ENCODE data around the gene PPP1R2C.
A peak's percentile ranks its signal among the peaks of the same experiment; 100 is the strongest.

Gene PPP1R2C

GRCh38 chrX:42748067-42748850, 29.7 kb downstream of the PPP1R2C start:
- DNase-seq: no peak

GRCh38 chrX:42746606-42747005, 31.4 kb downstream of the PPP1R2C start:
- DNase-seq: peak; percentile 5

- DNase-seq: no peak
These were observed 37.5 kb downstream of the PPP1R2C start for GRCh38 chrX:42740456-42740855.

- peak; percentile 54 for DNase-seq
These were observed 38.2 kb downstream of the PPP1R2C start for GRCh38 chrX:42739741-42740140.

- DNase-seq: peak; percentile 67
These were observed 38.7 kb downstream of the PPP1R2C start for GRCh38 chrX:42739258-42739657.

- no peak for DNase-seq
These were observed 39.4 kb downstream of the PPP1R2C start for GRCh38 chrX:42738552-42738951.

GRCh38 chrX:42735250-42735649, 42.7 kb downstream of the PPP1R2C start:
- no peak for DNase-seq

- DNase-seq: no peak
These were observed 45.5 kb downstream of the PPP1R2C start for GRCh38 chrX:42732506-42732905.
